HepG2 (cell line): Measurements from ENCODE around the gene BCAS3. TPM values are rescaled to one million over a fixed set of nuclear protein-coding genes. Genes with fewer than 3 reads are reported as not detected.

Experiments
- CC2D1A ChIP-seq: sonication (generic); formaldehyde crosslinking; IDR thresholded peaks from 2 replicates; pipeline ENCODE4 v1.8.1; 2023; ENCODE audit warnings: mild to moderate bottlenecking, missing genetic modification reagents
- CREBL2 ChIP-seq: sonication (generic); formaldehyde crosslinking; IDR thresholded peaks from 2 replicates; pipeline ENCODE4 v1.8.1; 2023; ENCODE audit warnings: missing genetic modification reagents, mild to moderate bottlenecking, borderline replicate concordance
- CTCF ChIP-seq: sonication (generic); formaldehyde crosslinking; IDR thresholded peaks from 2 replicates; pipeline ENCODE4 v1.5.0; 2020; ENCODE audit warnings: mild to moderate bottlenecking, missing genetic modification reagents, moderate library complexity
- GATAD1 ChIP-seq: IDR thresholded peaks from 2 replicates; pipeline ENCODE4 v1.6.1; 2016; ENCODE audit warnings: missing genetic modification reagents, missing compliant biosample characterization
- ISX ChIP-seq: sonication (generic); formaldehyde crosslinking; conservative IDR thresholded peaks from 2 replicates; pipeline ENCODE4 v1.5.0; 2020; ENCODE audit warnings: missing genetic modification reagents
- MXI1 ChIP-seq: IDR thresholded peaks from 3 replicates; pipeline ENCODE4 v1.6.1; 2012; ENCODE audit warnings: low read depth, low read length, inconsistent platforms, borderline replicate concordance
- NR2C2 ChIP-seq: sonication (generic); formaldehyde crosslinking; IDR thresholded peaks from 2 replicates; pipeline ENCODE4 v1.4.0; 2020; ENCODE audit warnings: missing genetic modification reagents, mild to moderate bottlenecking, moderate library complexity, borderline replicate concordance
- PHB2 ChIP-seq: fragments of 450-650 bp; IDR thresholded peaks from 2 replicates; pipeline ENCODE4 v1.6.1; 2018; ENCODE audit not compliant: partially characterized antibody
- TAF15 ChIP-seq: fragments of 200-400 bp; formaldehyde crosslinking; IDR thresholded peaks from one replicate; pipeline ENCODE4 v1.6.1; 2018; ENCODE audit warnings: mild to moderate bottlenecking, low read depth, low read length; ENCODE audit not compliant: poor library complexity, severe bottlenecking
- WIZ ChIP-seq: sonication (generic); formaldehyde crosslinking; IDR thresholded peaks from 2 replicates; pipeline ENCODE4 v1.5.1; 2020; ENCODE audit warnings: mild to moderate bottlenecking, missing genetic modification reagents
- ZC3H4 ChIP-seq: sonication (generic); formaldehyde crosslinking; IDR thresholded peaks from 2 replicates; pipeline ENCODE4 v1.4.0; 2020; ENCODE audit warnings: missing genetic modification reagents, borderline replicate concordance
- ZNF234 ChIP-seq: sonication (generic); formaldehyde crosslinking; conservative IDR thresholded peaks from 2 replicates; pipeline ENCODE4 v1.5.1; 2020; ENCODE audit warnings: mild to moderate bottlenecking, missing genetic modification reagents
- ZNF33B ChIP-seq: sonication (generic); formaldehyde crosslinking; IDR thresholded peaks from 2 replicates; pipeline ENCODE4 v1.5.1; 2020; ENCODE audit warnings: mild to moderate bottlenecking, missing genetic modification reagents
- ZNF724P ChIP-seq: sonication (generic); formaldehyde crosslinking; IDR thresholded peaks from 2 replicates; pipeline ENCODE4 v1.8.0; 2022; ENCODE audit warnings: missing genetic modification reagents, borderline replicate concordance
- ZNF879 ChIP-seq: sonication (generic); formaldehyde crosslinking; IDR thresholded peaks from 2 replicates; pipeline ENCODE4 v1.8.1; 2023; ENCODE audit warnings: missing genetic modification reagents
- ZSCAN29 ChIP-seq: sonication (generic); formaldehyde crosslinking; conservative IDR thresholded peaks from 2 replicates; pipeline ENCODE4 v1.4.0; 2020; ENCODE audit warnings: mild to moderate bottlenecking, missing genetic modification reagents
- polyA plus RNA-seq, 8 experiments: library from polyadenylated mRNA; depleted of rRNA in 3 of 8; stranded (reverse) in 7 of 8; unstranded in 1 of 8; fragments of >200 nt; fragmentation: Illumina TruSeq in 4 of 8; extraction: Trizol in 4 of 8; gene quantifications; 2 replicates each; pipeline versions ENCODE4 v1.2.1 to v1.2.3, GENCODE V29; 2011 to 2016; ENCODE audit warnings: low read depth in 4 of 8, missing spikeins in 1 of 8, mixed read lengths in 1 of 8; ENCODE audit not compliant: insufficient read depth in 1 of 8
- total RNA-seq, 5 experiments: library from RNA; depleted of rRNA; stranded (reverse); fragments of >200 nt; fragmentation: Illumina TruSeq; extraction: Trizol; gene quantifications; 2 replicates each; pipeline ENCODE4 v1.2.3, GENCODE V29; 2016; ENCODE audit warnings: low read depth in 1 of 5
- TF ChIP-seq, protein P1 (sequence below): IDR thresholded peaks from 2 replicates; pipeline ENCODE4 v1.4.0; 2020; ENCODE audit warnings: mild to moderate bottlenecking, missing genetic modification reagents
- TF ChIP-seq, protein P2 (sequence below): sonication (generic); formaldehyde crosslinking; IDR thresholded peaks from 2 replicates; pipeline ENCODE4 v1.5.1; 2020; ENCODE audit warnings: missing genetic modification reagents, mild to moderate bottlenecking, borderline replicate concordance
- TF ChIP-seq, protein P3 (sequence below): IDR thresholded peaks from 2 replicates; pipeline ENCODE4 v1.6.1; 2016; ENCODE audit warnings: control low read depth
- TF ChIP-seq, protein P4 (sequence below): sonication (generic); formaldehyde crosslinking; IDR thresholded peaks from 2 replicates; pipeline ENCODE4 v1.4.0; 2020; ENCODE audit warnings: missing genetic modification reagents, mild to moderate bottlenecking, borderline replicate concordance

Gene BCAS3
- total and polyA plus RNA-seq, 2 of the 13 experiments (the other 11 are each of a cell fraction or from before 2014, with no cell fraction given) = 10.7 to 11.2 TPM

GRCh38 chr17:61335845-61336655, 658.4 kb downstream of the BCAS3 start (continued):
- TF ChIP-seq WIZ (CRISPR knock-in tag) = no peak
- TF ChIP-seq, protein P1, sequence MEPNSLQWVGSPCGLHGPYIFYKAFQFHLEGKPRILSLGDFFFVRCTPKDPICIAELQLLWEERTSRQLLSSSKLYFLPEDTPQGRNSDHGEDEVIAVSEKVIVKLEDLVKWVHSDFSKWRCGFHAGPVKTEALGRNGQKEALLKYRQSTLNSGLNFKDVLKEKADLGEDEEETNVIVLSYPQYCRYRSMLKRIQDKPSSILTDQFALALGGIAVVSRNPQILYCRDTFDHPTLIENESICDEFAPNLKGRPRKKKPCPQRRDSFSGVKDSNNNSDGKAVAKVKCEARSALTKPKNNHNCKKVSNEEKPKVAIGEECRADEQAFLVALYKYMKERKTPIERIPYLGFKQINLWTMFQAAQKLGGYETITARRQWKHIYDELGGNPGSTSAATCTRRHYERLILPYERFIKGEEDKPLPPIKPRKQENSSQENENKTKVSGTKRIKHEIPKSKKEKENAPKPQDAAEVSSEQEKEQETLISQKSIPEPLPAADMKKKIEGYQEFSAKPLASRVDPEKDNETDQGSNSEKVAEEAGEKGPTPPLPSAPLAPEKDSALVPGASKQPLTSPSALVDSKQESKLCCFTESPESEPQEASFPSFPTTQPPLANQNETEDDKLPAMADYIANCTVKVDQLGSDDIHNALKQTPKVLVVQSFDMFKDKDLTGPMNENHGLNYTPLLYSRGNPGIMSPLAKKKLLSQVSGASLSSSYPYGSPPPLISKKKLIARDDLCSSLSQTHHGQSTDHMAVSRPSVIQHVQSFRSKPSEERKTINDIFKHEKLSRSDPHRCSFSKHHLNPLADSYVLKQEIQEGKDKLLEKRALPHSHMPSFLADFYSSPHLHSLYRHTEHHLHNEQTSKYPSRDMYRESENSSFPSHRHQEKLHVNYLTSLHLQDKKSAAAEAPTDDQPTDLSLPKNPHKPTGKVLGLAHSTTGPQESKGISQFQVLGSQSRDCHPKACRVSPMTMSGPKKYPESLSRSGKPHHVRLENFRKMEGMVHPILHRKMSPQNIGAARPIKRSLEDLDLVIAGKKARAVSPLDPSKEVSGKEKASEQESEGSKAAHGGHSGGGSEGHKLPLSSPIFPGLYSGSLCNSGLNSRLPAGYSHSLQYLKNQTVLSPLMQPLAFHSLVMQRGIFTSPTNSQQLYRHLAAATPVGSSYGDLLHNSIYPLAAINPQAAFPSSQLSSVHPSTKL (CRISPR knock-in tag) = peak; percentile 98
- no peak; the same call in 2 of the 3 replicates for TF ChIP-seq MXI1
- TF ChIP-seq, protein P2, sequence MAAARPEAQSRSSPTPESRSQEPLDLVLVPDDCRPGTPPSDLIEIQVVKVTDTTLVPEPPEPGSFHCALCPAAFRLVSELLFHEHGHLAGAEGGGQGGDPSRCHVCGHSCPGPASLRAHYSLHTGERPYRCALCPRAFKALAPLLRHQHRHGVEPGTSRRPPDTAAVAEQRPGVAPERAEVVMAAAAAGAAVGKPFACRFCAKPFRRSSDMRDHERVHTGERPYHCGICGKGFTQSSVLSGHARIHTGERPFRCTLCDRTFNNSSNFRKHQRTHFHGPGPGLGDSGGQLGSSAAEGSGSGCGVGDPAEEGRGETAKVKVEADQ (CRISPR knock-in tag) = peak; percentile 94; the same call in 1 of the 2 replicates
- no peak for TF ChIP-seq CREBL2 (CRISPR knock-in tag)
- TF ChIP-seq CTCF (CRISPR knock-in tag) = peak; percentile 20; the same call in 1 of the 2 replicates
- TF ChIP-seq, protein P3, sequence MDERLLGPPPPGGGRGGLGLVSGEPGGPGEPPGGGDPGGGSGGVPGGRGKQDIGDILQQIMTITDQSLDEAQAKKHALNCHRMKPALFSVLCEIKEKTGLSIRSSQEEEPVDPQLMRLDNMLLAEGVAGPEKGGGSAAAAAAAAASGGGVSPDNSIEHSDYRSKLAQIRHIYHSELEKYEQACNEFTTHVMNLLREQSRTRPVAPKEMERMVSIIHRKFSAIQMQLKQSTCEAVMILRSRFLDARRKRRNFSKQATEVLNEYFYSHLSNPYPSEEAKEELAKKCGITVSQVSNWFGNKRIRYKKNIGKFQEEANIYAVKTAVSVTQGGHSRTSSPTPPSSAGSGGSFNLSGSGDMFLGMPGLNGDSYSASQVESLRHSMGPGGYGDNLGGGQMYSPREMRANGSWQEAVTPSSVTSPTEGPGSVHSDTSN (CRISPR knock-in tag) = 0 out of 2 replicates have a peak, but pooled peaks have one; percentile 13
- no peak for TF ChIP-seq ZC3H4
- TF ChIP-seq PHB2 = no peak
- TF ChIP-seq NR2C2 (CRISPR knock-in tag) = peak; percentile 75
- TF ChIP-seq TAF15 = peak; percentile 89
- TF ChIP-seq ZNF234 (CRISPR knock-in tag) = no peak
- no peak; the same call in 1 of the 2 replicates for TF ChIP-seq CC2D1A (CRISPR knock-in tag)
- TF ChIP-seq, protein P4, sequence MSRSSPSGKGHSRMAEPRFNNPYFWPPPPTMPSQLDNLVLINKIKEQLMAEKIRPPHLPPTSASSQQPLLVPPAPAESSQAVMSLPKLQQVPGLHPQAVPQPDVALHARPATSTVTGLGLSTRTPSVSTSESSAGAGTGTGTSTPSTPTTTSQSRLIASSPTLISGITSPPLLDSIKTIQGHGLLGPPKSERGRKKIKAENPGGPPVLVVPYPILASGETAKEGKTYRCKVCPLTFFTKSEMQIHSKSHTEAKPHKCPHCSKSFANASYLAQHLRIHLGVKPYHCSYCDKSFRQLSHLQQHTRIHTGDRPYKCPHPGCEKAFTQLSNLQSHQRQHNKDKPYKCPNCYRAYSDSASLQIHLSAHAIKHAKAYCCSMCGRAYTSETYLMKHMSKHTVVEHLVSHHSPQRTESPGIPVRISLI (CRISPR knock-in tag) = 0 out of 2 replicates have a peak, but pooled peaks have one; percentile 79
- TF ChIP-seq ZSCAN29 (CRISPR knock-in tag) = peak; percentile 97
- no peak for TF ChIP-seq ISX (CRISPR knock-in tag)
- TF ChIP-seq ZNF879 (CRISPR knock-in tag) = no peak
- TF ChIP-seq ZNF33B = peak; percentile 92
- no peak for TF ChIP-seq GATAD1 (CRISPR knock-in tag)
- peak; percentile 83 for TF ChIP-seq ZNF724P (CRISPR knock-in tag)
